Activated CD4-positive, alpha-beta T cell treated with anti-CD3 and anti-CD28 coated beads, Interleukin-2, amount 10 ng/mL, durations not matched to agents 24 days and 14 days (primary cell): Measurements from ENCODE around the gene CAPZA2. TPM values are rescaled to one million over a fixed set of nuclear protein-coding genes. Genes with fewer than 3 reads are reported as not detected.

Source experiments
- DNase-seq: peaks from one replicate; pipeline ENCODE4 v3.0.0; 2022
- H3K27ac Mint-ChIP-seq: one replicate; pipeline ENCODE4 v1.8.0; 2022; ENCODE audit warnings: mild to moderate bottlenecking, mixed read lengths
- H3K27me3 Mint-ChIP-seq: one replicate; pipeline ENCODE4 v1.8.0; 2022; ENCODE audit warnings: mixed read lengths
- H3K36me3 Mint-ChIP-seq: one replicate; pipeline ENCODE4 v1.8.0; 2022; ENCODE audit warnings: low read depth, mild to moderate bottlenecking, mixed read lengths
- H3K4me1 Mint-ChIP-seq: one replicate; pipeline ENCODE4 v1.8.0; 2021; ENCODE audit warnings: mixed read lengths
- H3K4me3 Mint-ChIP-seq: one replicate; pipeline ENCODE4 v1.8.0; 2022; ENCODE audit warnings: mild to moderate bottlenecking, moderate library complexity, mixed read lengths
- H3K9me3 Mint-ChIP-seq: one replicate; pipeline ENCODE4 v1.8.0; 2021; ENCODE audit warnings: mixed read lengths
- intact Hi-C: fragments of 100-400 bp; cut with micrococcal nuclease; formaldehyde crosslinking; loops from one replicate; pipeline ENCODE4 v1.15.1; 2023
- total RNA-seq: library from RNA; stranded (reverse); gene quantifications from 2 replicates; pipeline ENCODE4 v1.2.3, GENCODE V29; 2022

Gene CAPZA2
- total RNA-seq, 1 donor from 2014 or later, result 154 TPM

DNA sequence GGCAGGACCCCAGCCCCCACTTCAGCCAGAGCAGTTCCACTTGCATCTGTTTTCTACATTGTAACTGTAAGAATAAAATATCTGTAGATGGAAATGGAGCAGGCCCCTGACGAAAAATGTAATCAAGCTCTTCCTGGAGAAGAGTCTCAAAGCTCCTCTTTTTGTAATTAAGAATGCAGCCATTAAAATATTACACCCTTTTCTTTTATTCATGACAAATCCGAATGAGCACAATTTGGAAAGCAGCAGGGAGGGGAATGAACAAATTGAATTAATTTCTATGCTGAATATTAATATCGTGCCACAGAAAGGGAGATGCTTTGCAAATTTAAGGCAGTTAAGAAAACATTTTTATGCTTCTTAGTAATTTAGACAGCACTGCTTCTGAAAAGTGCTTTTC lies 24.8 kb upstream of the CAPZA2 start:
- no peak overlapping the region for H3K4me3 Mint-ChIP-seq
- H3K36me3 Mint-ChIP-seq, result no peaks in the 10 kb centered on the region
- H3K9me3 Mint-ChIP-seq, result no peaks in the 10 kb centered on the region
- no peaks in the 10 kb centered on the region for H3K4me1 Mint-ChIP-seq
- intact Hi-C loops, result no loop called here
- H3K27me3 Mint-ChIP-seq, result peaks cover 22% of the 10 kb centered on the region
- H3K27ac Mint-ChIP-seq, result no peak overlapping the region
- DNase-seq, result no peak

DNA sequence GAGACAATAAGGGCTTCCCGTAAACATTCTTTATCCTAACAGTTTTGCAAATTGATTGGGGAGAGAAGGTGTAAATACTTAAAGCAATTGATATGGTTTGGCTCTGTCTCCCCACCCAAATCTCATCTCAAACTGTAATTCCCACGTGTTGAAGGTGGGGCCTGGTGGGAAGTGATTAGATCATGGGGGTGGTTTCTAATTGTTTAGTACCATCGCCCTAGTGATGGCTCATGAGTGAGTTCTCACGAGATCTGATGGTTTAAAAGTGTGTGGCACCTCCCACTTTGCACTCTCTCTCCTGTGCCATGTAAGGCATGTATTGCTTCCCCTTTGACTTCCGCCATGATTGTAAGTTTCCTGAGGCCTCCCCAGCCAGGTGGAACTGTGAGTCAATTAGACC lies 22.1 kb upstream of the CAPZA2 start:
- Mint-ChIP-seq H3K4me3 (no peak overlapping the region), H3K27ac (no peak overlapping the region)

GRCh38 chr7:116842371-116842770 lies 20.0 kb upstream of the CAPZA2 start:
- Mint-ChIP-seq H3K27me3 (peaks cover 40% of the 10 kb centered on the region), H3K36me3 (no peaks in the 10 kb centered on the region), H3K4me3 (no peak overlapping the region), H3K27ac (no peak overlapping the region), H3K4me1 (peaks cover 8% of the 10 kb centered on the region), H3K9me3 (no peaks in the 10 kb centered on the region)
- DNase-seq, result no peak
- intact Hi-C loops, result no loop called here

More for the DNA sequence above, 22.1 kb upstream of the CAPZA2 start:
- H3K4me1 Mint-ChIP-seq, result peaks cover 8% of the 10 kb centered on the region
- H3K27me3 Mint-ChIP-seq, result peaks cover 36% of the 10 kb centered on the region
- H3K9me3 Mint-ChIP-seq, result no peaks in the 10 kb centered on the region
- no peak for DNase-seq
- intact Hi-C loops, result no loop called here
- H3K36me3 Mint-ChIP-seq, result no peaks in the 10 kb centered on the region

GRCh38 chr7:116843378-116843777 lies 19.0 kb upstream of the CAPZA2 start:
- Mint-ChIP-seq H3K9me3 (no peaks in the 10 kb centered on the region), H3K4me3 (peak overlapping the region; percentile 17), H3K36me3 (no peaks in the 10 kb centered on the region), H3K27me3 (peaks cover 36% of the 10 kb centered on the region), H3K27ac (no peak overlapping the region), H3K4me1 (peaks cover 8% of the 10 kb centered on the region)
- DNase-seq, result no peak
- intact Hi-C loops, result no loop called here

GRCh38 chr7:116851175-116851574 lies 11.2 kb upstream of the CAPZA2 start:
- H3K4me3 Mint-ChIP-seq, result no peak overlapping the region
- peaks cover 43% of the 10 kb centered on the region for H3K27me3 Mint-ChIP-seq
- intact Hi-C loops, result no loop called here
- H3K27ac Mint-ChIP-seq, result no peak overlapping the region
- no peaks in the 10 kb centered on the region for H3K36me3 Mint-ChIP-seq
- DNase-seq, result no peak
- no peaks in the 10 kb centered on the region for H3K9me3 Mint-ChIP-seq
- peaks cover 2% of the 10 kb centered on the region for H3K4me1 Mint-ChIP-seq

- H3K36me3 Mint-ChIP-seq, result no peaks in the 10 kb centered on the region
- intact Hi-C loops, result no loop called here
- H3K9me3 Mint-ChIP-seq, result no peaks in the 10 kb centered on the region
- H3K4me1 Mint-ChIP-seq, result peaks cover 2% of the 10 kb centered on the region
- DNase-seq, result no peak
- no peak overlapping the region for H3K4me3 Mint-ChIP-seq
- no peak overlapping the region for H3K27ac Mint-ChIP-seq
- peaks cover 40% of the 10 kb centered on the region for H3K27me3 Mint-ChIP-seq
Measured at GRCh38 chr7:116851671-116852070, 10.7 kb upstream of the CAPZA2 start.

GRCh38 chr7:116854132-116854531 lies 8.3 kb upstream of the CAPZA2 start:
- intact Hi-C loops, result no loop called here
- H3K4me3 Mint-ChIP-seq, result no peak overlapping the region
- no peaks in the 10 kb centered on the region for H3K9me3 Mint-ChIP-seq
- peaks cover 43% of the 10 kb centered on the region for H3K27me3 Mint-ChIP-seq
- H3K36me3 Mint-ChIP-seq, result no peaks in the 10 kb centered on the region
- no peak overlapping the region for H3K27ac Mint-ChIP-seq
- H3K4me1 Mint-ChIP-seq, result peaks cover 2% of the 10 kb centered on the region
- DNase-seq, result no peak

DNA sequence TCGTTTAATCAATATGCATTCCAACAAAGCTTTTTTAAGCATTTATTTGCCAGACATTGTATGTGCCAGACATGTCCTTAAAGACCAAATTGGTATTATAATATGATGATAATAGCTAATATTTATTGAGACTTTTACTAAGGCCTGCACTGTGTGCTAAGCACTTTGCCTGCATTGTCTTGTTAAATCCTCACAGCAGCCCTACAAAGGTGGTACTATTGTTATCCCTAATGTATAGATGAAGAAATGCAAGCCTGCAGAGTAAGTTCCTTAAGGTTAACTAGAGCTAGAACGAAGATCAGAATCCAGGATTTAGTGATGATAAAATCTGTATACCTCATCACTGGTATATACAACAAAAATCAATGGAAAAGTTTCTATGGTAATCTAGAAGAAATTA lies 5.3 kb upstream of the CAPZA2 start:
- no peak for DNase-seq
- H3K4me3 Mint-ChIP-seq, result no peak overlapping the region
- H3K36me3 Mint-ChIP-seq, result no peaks in the 10 kb centered on the region
- peaks cover 9% of the 10 kb centered on the region for H3K4me1 Mint-ChIP-seq
- no peaks in the 10 kb centered on the region for H3K9me3 Mint-ChIP-seq
- H3K27ac Mint-ChIP-seq, result no peak overlapping the region
- H3K27me3 Mint-ChIP-seq, result peaks cover 29% of the 10 kb centered on the region
- intact Hi-C loops, result no loop called here

DNA sequence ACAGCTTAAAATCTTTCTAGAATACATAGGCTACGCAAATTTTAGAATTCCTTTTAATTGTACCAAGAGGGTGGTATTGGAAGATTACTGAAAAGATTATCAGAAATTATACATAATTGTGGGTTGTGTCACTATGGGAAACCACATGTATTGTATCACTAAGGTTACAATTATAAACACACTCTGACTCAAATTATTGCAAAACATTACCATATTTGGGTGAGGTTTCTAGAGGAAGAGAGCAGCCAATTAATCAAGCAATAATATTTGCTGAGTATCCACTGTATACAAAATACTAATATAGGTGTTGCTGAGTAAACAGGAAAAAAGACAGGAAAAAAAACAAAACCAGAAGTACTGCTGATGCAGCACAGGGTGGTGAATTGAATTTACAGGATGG lies 3.1 kb upstream of the CAPZA2 start:
- peaks cover 4% of the 10 kb centered on the region for H3K36me3 Mint-ChIP-seq
- no peaks in the 10 kb centered on the region for H3K9me3 Mint-ChIP-seq
- H3K27me3 Mint-ChIP-seq, result peaks cover 23% of the 10 kb centered on the region
- DNase-seq, result no peak
- H3K27ac Mint-ChIP-seq, result no peak overlapping the region
- H3K4me3 Mint-ChIP-seq, result no peak overlapping the region
- intact Hi-C loops, result no loop called here
- peaks cover 18% of the 10 kb centered on the region for H3K4me1 Mint-ChIP-seq

GRCh38 chr7:116861717-116862116 lies 670 bp upstream of the CAPZA2 start:
- intact Hi-C loops, result loop anchor here (1.0 to 5.0 kb wide), 8 partner anchors 13 to 1323 kb away; partner anchors contain the start of genes LSM8, MET, ST7 and TES
- Mint-ChIP-seq H3K4me1 (peaks cover 25% of the 10 kb centered on the region), H3K27me3 (peaks cover 13% of the 10 kb centered on the region), H3K36me3 (peaks cover 5% of the 10 kb centered on the region), H3K4me3 (peak overlapping the region; percentile 100), H3K9me3 (no peaks in the 10 kb centered on the region), H3K27ac (peak overlapping the region; percentile 74)
- peak; percentile 58 for DNase-seq

- peaks cover 8% of the 10 kb centered on the region for H3K27me3 Mint-ChIP-seq
- peak overlapping the region; percentile 100 for H3K4me3 Mint-ChIP-seq
- peaks cover 35% of the 10 kb centered on the region for H3K4me1 Mint-ChIP-seq
- DNase-seq, result peak; percentile 74
- no peaks in the 10 kb centered on the region for H3K9me3 Mint-ChIP-seq
- peak overlapping the region; percentile 94 for H3K27ac Mint-ChIP-seq
- H3K36me3 Mint-ChIP-seq, result peaks cover 8% of the 10 kb centered on the region
- intact Hi-C loops, result loop anchor here (1.0 to 5.0 kb wide), 8 partner anchors 11 to 1322 kb away; partner anchors contain the start of genes LSM8, MET, ST7 and TES
Measured at GRCh38 chr7:116862951-116863670, 724 bp downstream of the CAPZA2 start.

DNA sequence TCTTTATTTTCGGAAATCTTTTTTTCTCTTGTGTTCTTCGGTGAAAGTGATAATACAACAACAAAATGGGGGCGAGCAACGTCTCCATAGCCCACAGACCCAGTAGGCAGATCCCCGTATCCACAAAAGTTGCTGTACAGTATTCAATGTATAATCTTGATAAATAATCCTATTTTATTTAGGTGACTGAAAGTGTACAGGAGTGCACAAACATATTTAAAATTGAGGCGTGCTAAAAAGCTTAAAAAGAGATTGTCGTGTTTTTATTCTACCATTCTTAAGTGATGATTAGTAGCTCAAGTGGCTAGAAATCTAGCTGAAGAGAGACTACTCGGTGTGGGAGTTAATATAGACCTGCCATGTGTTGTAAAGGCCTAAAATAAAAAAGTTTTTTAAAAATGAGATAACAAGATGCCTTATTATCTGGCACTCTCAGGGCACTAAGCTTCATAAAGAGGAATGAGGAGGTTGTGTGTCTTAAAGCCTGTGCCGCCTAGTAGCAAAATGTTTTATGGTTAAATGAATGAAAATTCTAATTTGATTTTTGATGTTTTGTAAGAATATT lies 1.6 kb downstream of the CAPZA2 start:
- Mint-ChIP-seq H3K4me1 (peaks cover 35% of the 10 kb centered on the region), H3K36me3 (peaks cover 8% of the 10 kb centered on the region), H3K4me3 (peak overlapping the region; percentile 100), H3K27me3 (peaks cover 5% of the 10 kb centered on the region), H3K9me3 (no peaks in the 10 kb centered on the region), H3K27ac (peak overlapping the region; percentile 94)
- intact Hi-C loops, result loop anchor here (2.0 to 5.0 kb wide), 7 partner anchors 38 to 1321 kb away; partner anchors contain the start of genes LSM8, MET, ST7 and TES
- no peak for DNase-seq

- H3K36me3 Mint-ChIP-seq, result peaks cover 19% of the 10 kb centered on the region
- intact Hi-C loops, result no loop called here
Measured at GRCh38 chr7:116871061-116871700, 8.8 kb downstream of the CAPZA2 start.

DNA sequence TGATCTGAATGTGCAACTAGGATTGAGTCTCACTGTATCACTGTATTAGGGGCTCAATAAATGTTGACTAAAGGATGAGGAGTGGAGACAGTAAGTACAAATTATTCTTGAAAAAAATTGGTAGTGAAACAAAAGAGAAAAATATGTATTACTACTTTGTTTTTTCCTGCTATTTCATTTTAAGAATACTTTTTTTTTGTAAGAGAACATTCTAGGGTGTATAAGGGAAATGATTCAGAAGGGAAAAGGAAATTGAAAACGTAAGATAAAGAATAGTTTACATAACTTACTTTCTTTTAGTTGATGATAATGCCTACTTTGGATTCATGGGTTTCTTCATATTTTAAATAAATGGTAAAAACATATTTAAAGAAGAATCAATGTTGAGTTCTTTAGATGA lies 9.6 kb downstream of the CAPZA2 start:
- intact Hi-C loops, result no loop called here
- Mint-ChIP-seq H3K4me3 (peak overlapping the region; percentile 62), H3K27ac (peak overlapping the region; percentile 42), H3K36me3 (peaks cover 19% of the 10 kb centered on the region), H3K27me3 (no peaks in the 10 kb centered on the region), H3K4me1 (peaks cover 57% of the 10 kb centered on the region), H3K9me3 (no peaks in the 10 kb centered on the region)
- DNase-seq, result no peak

More at GRCh38 chr7:116871061-116871700, 8.8 kb downstream of the CAPZA2 start:
- DNase-seq, result no peak
- H3K4me3 Mint-ChIP-seq, result no peak overlapping the region
- no peak overlapping the region for H3K27ac Mint-ChIP-seq
- H3K9me3 Mint-ChIP-seq, result no peaks in the 10 kb centered on the region
- no peaks in the 10 kb centered on the region for H3K27me3 Mint-ChIP-seq
- peaks cover 62% of the 10 kb centered on the region for H3K4me1 Mint-ChIP-seq
